K562 (cell line): ENCODE results near the gene FOXJ2. TPM values are rescaled to one million over a fixed set of nuclear protein-coding genes. Genes with fewer than 3 reads are reported as not detected.
A peak's percentile ranks its signal among the peaks of the same experiment; 100 is the strongest.

Experiments
- ATAC-seq: fragments of 200-7000 bp; cut with Tn5 transposase; 3 replicates; pipeline ENCODE4 v1.9.1; 2020; ENCODE audit warnings: moderate library complexity
- BruUV-seq: library from RNA; stranded (reverse); fragments of 400-500 nt; replicated peaks from 2 replicates; lab custom pipeline; 2021; lab: Mats Ljungman, UMichigan
- CTCF ChIA-PET: fragments of 300-600 bp; formaldehyde crosslinking; extraction: SDS; loops from one replicate; lab custom pipeline; 2021; ENCODE audit warnings: low intra/inter-chr PET ratio; lab: Yijun Ruan, JAX
- POLR2A ChIA-PET: fragments of 300-600, 350-650 bp; sonication (Branson Sonifier 250); formaldehyde crosslinking; extraction: SDS; loops from one replicate; lab custom pipeline; 2021; ENCODE audit warnings: antibody characterized with exemption, inconsistent platforms; lab: Yijun Ruan, JAX
- DNase-seq, 4 experiments: peaks; one replicate each; pipeline versions ENCODE4 v3.0.0 to v3.0.0-alpha.2; 2011 to 2018; ENCODE audit warnings: low spot score in 3 of 4, mixed read lengths in 3 of 4; ENCODE audit errors: extremely low read depth in 1 of 4
- FAIRE-seq: peaks from 2 replicates; lab custom pipeline; 2011; peaks lifted over from hg19 to GRCh38; lab: Jason Lieb, UNC
- H2AFZ ChIP-seq: 2 replicates; pipeline ENCODE4 v1.6.0; 2011; ENCODE audit warnings: low read depth, low read length, control low read depth, inconsistent platforms
- H3K27ac ChIP-seq: fragments of 200-600 bp; 3 replicates; pipeline ENCODE4 v1.8.0; 2011; ENCODE audit warnings: low read depth, mild to moderate bottlenecking, control low read depth, inconsistent platforms, low read length, moderate library complexity, mixed read lengths; ENCODE audit errors: extremely low read depth
- H3K27me3 ChIP-seq, 2 experiments: fragments of 300-600 bp in 1 of 2; 2 replicates in 1 of 2; 3 replicates in 1 of 2; pipeline versions ENCODE4 v1.6.0 to v1.8.0; 2011; ENCODE audit warnings: inconsistent platforms in 2 of 2, low read length in 2 of 2, mild to moderate bottlenecking in 1 of 2, mixed read lengths in 1 of 2, moderate library complexity in 1 of 2; ENCODE audit not compliant: control insufficient read depth in 2 of 2, insufficient read depth in 2 of 2
- H3K36me3 ChIP-seq: fragments of 300-600 bp; 3 replicates; pipeline ENCODE4 v1.8.0; 2011; ENCODE audit warnings: mild to moderate bottlenecking, low read length, inconsistent platforms; ENCODE audit not compliant: control insufficient read depth, insufficient read depth
- H3K4me1 ChIP-seq, 2 experiments: fragments of 200-600 bp in 1 of 2; replicated peaks in 1 of 2; 2 replicates in 1 of 2; 3 replicates in 1 of 2; pipeline versions ENCODE4 v1.5.1 to v1.8.0; 2011; ENCODE audit warnings: inconsistent platforms in 2 of 2, low read length in 2 of 2, mild to moderate bottlenecking in 1 of 2, mixed read lengths in 1 of 2, moderate library complexity in 1 of 2; ENCODE audit not compliant: control insufficient read depth in 2 of 2, insufficient read depth in 2 of 2
- H3K4me2 ChIP-seq: 2 replicates; pipeline ENCODE4 v1.6.1; 2011; ENCODE audit warnings: low read length, control low read depth, inconsistent platforms, mixed read lengths; ENCODE audit not compliant: insufficient read depth
- H3K4me3 ChIP-seq: fragments of 200-600 bp; sonication (generic), shearing (Covaris generic); 2 replicates; pipeline ENCODE4 v1.5.1; 2016; ENCODE audit warnings: control low read depth, inconsistent platforms
- H3K79me2 ChIP-seq: fragments of 200-600 bp; 3 replicates; pipeline ENCODE4 v1.8.0; 2011; ENCODE audit warnings: low read length, inconsistent platforms; ENCODE audit not compliant: control insufficient read depth, insufficient read depth
- H3K9ac ChIP-seq, 2 experiments: 2 replicates each; pipeline versions ENCODE4 v1.6.0 to v1.6.1; 2011; ENCODE audit warnings: low read depth in 2 of 2, low read length in 2 of 2, control low read depth in 1 of 2, inconsistent platforms in 1 of 2, mild to moderate bottlenecking in 1 of 2, mixed read lengths in 1 of 2; ENCODE audit not compliant: insufficient read depth in 1 of 2
- H3K9me1 ChIP-seq: one replicate; pipeline ENCODE4 v1.6.0; 2011; ENCODE audit warnings: inconsistent platforms, mild to moderate bottlenecking, low read length, moderate library complexity; ENCODE audit not compliant: control insufficient read depth, insufficient read depth
- H3K9me3 ChIP-seq: replicated peaks from 2 replicates; pipeline ENCODE4 v1.5.1; 2011; ENCODE audit warnings: low read depth, low read length, inconsistent platforms; ENCODE audit not compliant: control insufficient read depth, insufficient read depth
- H4K20me1 ChIP-seq: replicated peaks from 2 replicates; pipeline ENCODE4 v1.6.1; 2011; ENCODE audit warnings: low read length, inconsistent platforms, mixed read lengths; ENCODE audit not compliant: control insufficient read depth, insufficient read depth
- RBM22 ChIP-seq: fragments of 200-400 bp; formaldehyde crosslinking; IDR thresholded peaks from 2 replicates; pipeline ENCODE4 v1.6.1; 2018; ENCODE audit warnings: low read length, low read depth; ENCODE audit not compliant: poor library complexity, severe bottlenecking
- ZC3H4 ChIP-seq: sonication (generic); formaldehyde crosslinking; IDR thresholded peaks from 2 replicates; pipeline ENCODE4 v1.9.0; 2021; ENCODE audit warnings: missing genetic modification reagents, borderline replicate concordance
- WGBS: fragments of 100-300 bp; shearing (Covaris generic); methylation state at CpG from one replicate; pipeline ENCODE4 v1.1.6; 2016; ENCODE audit warnings: low coverage, mixed read lengths; ENCODE audit not compliant: insufficient coverage; ENCODE audit errors: missing lambda C conversion rate; 5-methylcytosine and 5-hydroxymethylcytosine counted together
- in situ Hi-C: fragments of 300-500 bp; cut with MboI; formaldehyde crosslinking; loops from 4 replicates; pipeline ENCODE4 v1.15.0; 2018; ENCODE audit warnings: inconsistent platforms, mixed read lengths
- intact Hi-C: fragments of 100-400 bp; cut with micrococcal nuclease; formaldehyde crosslinking; loops from 2 replicates; pipeline ENCODE4 v1.14.2; 2022
- polyA plus RNA-seq, 8 experiments: library from polyadenylated mRNA; depleted of rRNA in 4 of 8; stranded (reverse) in 5 of 8; unstranded in 3 of 8; fragments of >200 nt; fragmentation: Nextera tagmentation in 2 of 8; fragmentation: Illumina TruSeq in 1 of 8; extraction: Ambion mirVana in 2 of 8; extraction: Trizol in 1 of 8; gene quantifications; 2 replicates each; pipeline versions ENCODE4 v1.2.1 to v1.2.3, GENCODE V29; 2011 to 2014; ENCODE audit warnings: inconsistent platforms in 1 of 8, missing spikeins in 1 of 8
- total RNA-seq, 7 experiments: library from RNA; depleted of rRNA in 6 of 7; stranded (reverse); fragments of >200 nt in 6 of 7; fragmentation: Illumina TruSeq in 2 of 7; extraction: Trizol in 2 of 7; gene quantifications; 2 replicates each; pipeline versions ENCODE4 v1.2.1 to v1.2.3, GENCODE V29; 2011 to 2021; ENCODE audit warnings: low replicate concordance in 1 of 7
- TF ChIP-seq, protein P1 (sequence below), 2 experiments: fragments of 450-650 bp in 1 of 2; sonication (generic) in 1 of 2; formaldehyde crosslinking in 1 of 2; IDR thresholded peaks; 2 replicates each; pipeline versions ENCODE4 v1.7.1 to v1.9.0; 2016 to 2022; ENCODE audit warnings: inconsistent platforms in 1 of 2, mild to moderate bottlenecking in 1 of 2, missing genetic modification reagents in 1 of 2

FOXJ2 gene
- total and polyA plus RNA-seq, 9 of the 15 experiments (the other 6 are each of a cell fraction or from before 2014, with no cell fraction given), result 1.0 to 7.5 (median 2.4) TPM

DNA sequence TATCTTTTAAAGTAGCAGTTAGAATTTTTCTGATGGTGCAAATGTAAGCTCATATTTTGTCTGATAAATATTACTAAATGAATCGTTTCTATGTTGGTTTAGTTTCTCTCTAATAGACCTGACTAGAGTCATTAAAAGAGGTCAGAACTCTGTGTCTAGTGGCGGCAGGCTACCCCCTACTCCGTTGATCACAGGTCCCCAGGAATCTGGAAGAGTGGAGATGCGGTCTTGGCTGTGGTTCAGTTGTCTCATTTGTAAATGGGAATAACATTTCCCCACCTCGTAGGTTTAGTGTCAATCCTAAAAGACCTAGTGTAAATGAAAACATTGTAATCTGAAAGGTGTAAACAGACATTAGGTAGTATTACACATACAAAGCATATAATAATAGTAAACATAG, 4.7 kb upstream of the FOXJ2 start:
- H3K4me3 ChIP-seq, result peak overlapping the region; percentile 12; the same call in 1 of the 2 replicates
- no peak for ATAC-seq
- peaks cover 47% of the 10 kb centered on the region for H3K79me2 ChIP-seq
- peak; percentile 46 for FAIRE-seq
- H3K9me3 ChIP-seq, result no peaks in the 10 kb centered on the region
- 3% methylated on average over 5 of the region's 5 CpGs for WGBS
- POLR2A ChIA-PET, result interaction anchor here (1.0 to 1.3 kb wide), 2 partner anchors 11 to 93 kb away, joined by 4 to 6 read pairs; no protein-coding TSS in a partner anchor
- no peaks in the 10 kb centered on the region for H3K36me3 ChIP-seq
- DNase-seq, result no peak
- H3K27ac ChIP-seq, result peak overlapping the region; percentile 98
- H2AFZ ChIP-seq, result peak overlapping the region; percentile 84
- peaks cover 4 to 27% of the 10 kb centered on the region in 2 experiments; a peak in 4 of 5 replicates for H3K4me1 ChIP-seq
- no TSS peak for BruUV-seq
- no peaks in the 10 kb centered on the region for H3K9me1 ChIP-seq
- CTCF ChIA-PET, result interaction anchor here (0.6 kb wide), 1 partner anchor 15 kb away, joined by 6 read pairs; no protein-coding TSS in a partner anchor
- H3K4me2 ChIP-seq, result peak overlapping the region; percentile 79
- in situ Hi-C loops, result no loop called here
- TF ChIP-seq RBM22, result no peak
- TF ChIP-seq, protein P1, sequence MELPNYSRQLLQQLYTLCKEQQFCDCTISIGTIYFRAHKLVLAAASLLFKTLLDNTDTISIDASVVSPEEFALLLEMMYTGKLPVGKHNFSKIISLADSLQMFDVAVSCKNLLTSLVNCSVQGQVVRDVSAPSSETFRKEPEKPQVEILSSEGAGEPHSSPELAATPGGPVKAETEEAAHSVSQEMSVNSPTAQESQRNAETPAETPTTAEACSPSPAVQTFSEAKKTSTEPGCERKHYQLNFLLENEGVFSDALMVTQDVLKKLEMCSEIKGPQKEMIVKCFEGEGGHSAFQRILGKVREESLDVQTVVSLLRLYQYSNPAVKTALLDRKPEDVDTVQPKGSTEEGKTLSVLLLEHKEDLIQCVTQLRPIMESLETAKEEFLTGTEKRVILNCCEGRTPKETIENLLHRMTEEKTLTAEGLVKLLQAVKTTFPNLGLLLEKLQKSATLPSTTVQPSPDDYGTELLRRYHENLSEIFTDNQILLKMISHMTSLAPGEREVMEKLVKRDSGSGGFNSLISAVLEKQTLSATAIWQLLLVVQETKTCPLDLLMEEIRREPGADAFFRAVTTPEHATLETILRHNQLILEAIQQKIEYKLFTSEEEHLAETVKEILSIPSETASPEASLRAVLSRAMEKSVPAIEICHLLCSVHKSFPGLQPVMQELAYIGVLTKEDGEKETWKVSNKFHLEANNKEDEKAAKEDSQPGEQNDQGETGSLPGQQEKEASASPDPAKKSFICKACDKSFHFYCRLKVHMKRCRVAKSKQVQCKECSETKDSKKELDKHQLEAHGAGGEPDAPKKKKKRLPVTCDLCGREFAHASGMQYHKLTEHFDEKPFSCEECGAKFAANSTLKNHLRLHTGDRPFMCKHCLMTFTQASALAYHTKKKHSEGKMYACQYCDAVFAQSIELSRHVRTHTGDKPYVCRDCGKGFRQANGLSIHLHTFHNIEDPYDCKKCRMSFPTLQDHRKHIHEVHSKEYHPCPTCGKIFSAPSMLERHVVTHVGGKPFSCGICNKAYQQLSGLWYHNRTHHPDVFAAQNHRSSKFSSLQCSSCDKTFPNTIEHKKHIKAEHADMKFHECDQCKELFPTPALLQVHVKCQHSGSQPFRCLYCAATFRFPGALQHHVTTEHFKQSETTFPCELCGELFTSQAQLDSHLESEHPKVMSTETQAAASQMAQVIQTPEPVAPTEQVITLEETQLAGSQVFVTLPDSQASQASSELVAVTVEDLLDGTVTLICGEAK (IDR thresholded peaks at IDR 0.05), result no peak
- TF ChIP-seq, protein P1 (CRISPR knock-in tag; IDR thresholded peaks at IDR 0.05), result no peak
- TF ChIP-seq ZC3H4 (CRISPR knock-in tag), result no peak
- no peaks in the 10 kb centered on the region for H3K27me3 ChIP-seq
- H4K20me1 ChIP-seq, result no peaks in the 10 kb centered on the region
- intact Hi-C loops, result no loop called here
- H3K9ac ChIP-seq, result peak overlapping the region; percentile 61 to 67; a peak in 3 of 4 replicates
